Pancreas (tissue), 10 donors: ENCODE results near the gene RHBDF2. TPM values are rescaled to one million over a fixed set of nuclear protein-coding genes. Genes with fewer than 3 reads are reported as not detected.

ENCODE experiments used
- ATAC-seq, 4 donors: fragments of 200-7000 bp; cut with Tn5 transposase; one replicate each; pipeline versions ENCODE4 v1.8.0 to v1.9.1; 2020; ENCODE audit warnings: mild to moderate bottlenecking in 4 of 4, moderate library complexity in 4 of 4
- DNase-seq, 6 donors: peaks; one replicate each; pipeline ENCODE4 v3.0.0-alpha.2; 2020
- FAIRE-seq: peaks from 2 replicates; lab custom pipeline; 2012; peaks lifted over from hg19 to GRCh38; lab: Jason Lieb, UNC
- H3K27ac ChIP-seq, 4 donors: fragments of 200-600 bp; sonication (generic); 1 replicate in 3 of 4; 2 replicates in 1 of 4; pipeline versions ENCODE4 v1.5.0 to v1.8.0; 2020
- H3K27me3 ChIP-seq, 4 donors: fragments of 200-600 bp; one replicate each; pipeline ENCODE4 v1.8.0; 2021
- H3K36me3 ChIP-seq, 3 donors: fragments of 200-600 bp; sonication (generic) in 1 of 3; one replicate each; pipeline versions ENCODE4 v1.5.0 to v1.8.0; 2020 to 2021
- H3K4me1 ChIP-seq, 3 donors: fragments of 200-600 bp; one replicate each; pipeline ENCODE4 v1.8.0; 2021
- H3K4me3 ChIP-seq, 4 donors: fragments of 200-600 bp; sonication (generic) in 2 of 4; one replicate each; pipeline versions ENCODE4 v1.5.0 to v1.8.0; 2020 to 2021
- H3K9me3 ChIP-seq, 4 donors: fragments of 200-600 bp; one replicate each; pipeline ENCODE4 v1.8.0; 2021
- CTCF ChIP-seq, 4 donors: fragments of 200-600 bp; sonication (generic) in 3 of 4; IDR thresholded peaks; one replicate each; pipeline versions ENCODE4 v1.5.0 to v1.8.0; 2021; ENCODE audit warnings: antibody characterized with exemption in 4 of 4
- WGBS, 2 donors: extraction: QIAGEN DNeasy Blood & Tissue Kit; methylation state at CpG; one replicate each; pipeline ENCODE4 v1.1.7; 2013; 5-methylcytosine and 5-hydroxymethylcytosine counted together
- intact Hi-C, 3 donors: fragments of 100-400 bp; cut with DNase I; formaldehyde crosslinking; loops; one replicate each; pipeline versions ENCODE4 v1.11.1 to v1.14.2; 2022
- polyA plus RNA-seq, 2 donors: library from polyadenylated mRNA; stranded (reverse); fragments of 200-250 nt; gene quantifications; one replicate each; pipeline ENCODE4 v1.2.3, GENCODE V29; 2013
- total RNA-seq, 6 donors: library from RNA; stranded (reverse); fragmentation: NEBNext Ultra II Directional in 4 of 6; extraction: Animal tissue kit (Norgen Biotek cat#: 25700) in 4 of 6; gene quantifications; one replicate each; pipeline versions ENCODE4 v1.2.1 to v1.2.4, GENCODE V29; 2021 to 2023
- donor health status: healthy with polysubstance abuse.
- donor health status: DM: no; HTN: no; CAD: no; lungs with moderate emphysema.
- donor health status: DM: no; HTN: no; CAD: no.
- donor health status: control.
- donor health status: control.
- donor health status: Bipolar disorder and iron deficiency.
- donor health status: DM: yes; HTN: yes; CAD: no.
- donor health status: DM: no; HTN: no; CAD: no.
- donor health status: DM: no; HTN: no; CAD: no.
- donor health status: DM: yes; HTN: yes; CAD: no.

The RHBDF2 gene
- total RNA-seq: 10 to 100 TPM; 19.0 to 50.1 (median 22.4) TPM
- polyA plus RNA-seq: 10 to 100 TPM; 18.0 to 41.8 TPM

GRCh38 chr17:76501018-76501826, at the start of gene RHBDF2:
Gene RHBDF2, minus strand, starts transcription at chr17:76501423. Its CDS starts 19,899 bp downstream, at chr17:76481524.
- Histone ChIP-seq H3K4me1 (peaks cover 29 to 38% (median 38%) of the 10 kb centered on the region in 3 donors), H3K9me3 (no peaks in the 10 kb centered on the region), H3K27me3 (no peaks in the 10 kb centered on the region), H3K36me3 (no peaks in the 10 kb centered on the region), H3K4me3 (peak within 1 kb of the TSS; percentile 66 to 92 (median 83)), H3K27ac (peak within 1 kb of the TSS; percentile 74 to 94 (median 90))
- intact Hi-C loops: loop anchor here in 1 of 3 donors (10.0 kb wide), 1 partner anchor 96 kb away; no protein-coding TSS in a partner anchor
- no peak for FAIRE-seq
- peak; percentile 81 to 89 (median 86) for ATAC-seq
- TF ChIP-seq CTCF (IDR thresholded peaks at IDR 0.05): no peak
- DNase-seq: peak; percentile 92 to 100 (median 98)
- WGBS, 2 donors: 1 to 3% methylated on average over 42 to 72 of the region's 72 CpGs

GRCh38 chr17:76549539-76549938, 48.3 kb upstream of the RHBDF2 start:
- ATAC-seq: no peak
- FAIRE-seq: no peak
- TF ChIP-seq CTCF (IDR thresholded peaks at IDR 0.05): no peak
- intact Hi-C loops: no loop called here
- H3K36me3 ChIP-seq: no peaks in the 10 kb centered on the region
- no peak overlapping the region for H3K4me3 ChIP-seq
- H3K27me3 ChIP-seq: no peaks in the 10 kb centered on the region
- 62 to 74% methylated on average over 7 of the region's 7 CpGs for WGBS, 2 donors
- H3K4me1 ChIP-seq: peaks cover 19 to 33% (median 31%) of the 10 kb centered on the region in 3 donors
- H3K9me3 ChIP-seq: no peaks in the 10 kb centered on the region
- no peak overlapping the region for H3K27ac ChIP-seq
- DNase-seq: no peak

- FAIRE-seq (no peak), ATAC-seq (no peak), DNase-seq (no peak)
- TF ChIP-seq CTCF (IDR thresholded peaks at IDR 0.05): no peak
- no peaks in the 10 kb centered on the region for H3K36me3 ChIP-seq
- WGBS, 2 donors: 45 to 58% methylated on average over 9 of the region's 9 CpGs
- intact Hi-C loops: no loop called here
- H3K9me3 ChIP-seq: no peaks in the 10 kb centered on the region
- H3K27me3 ChIP-seq: no peaks in the 10 kb centered on the region
- peak overlapping the region in 2 of 4 donors; percentile 41 to 62 for H3K27ac ChIP-seq
- H3K4me1 ChIP-seq: peaks cover 19 to 35% (median 33%) of the 10 kb centered on the region in 3 donors
- no peak overlapping the region for H3K4me3 ChIP-seq
These were observed 47.9 kb upstream of the RHBDF2 start for GRCh38 chr17:76549215-76549518.

- peaks cover 19 to 36% (median 33%) of the 10 kb centered on the region in 3 donors for H3K4me1 ChIP-seq
- no peaks in the 10 kb centered on the region for H3K36me3 ChIP-seq
- 36% methylated on average over 9 of the region's 9 CpGs for WGBS, 2 donors
- peak overlapping the region in 2 of 4 donors; percentile 41 to 62 for H3K27ac ChIP-seq
- no peak for DNase-seq
- H3K4me3 ChIP-seq: no peak overlapping the region
- ATAC-seq: no peak
- FAIRE-seq: no peak
- H3K27me3 ChIP-seq: no peaks in the 10 kb centered on the region
- H3K9me3 ChIP-seq: no peaks in the 10 kb centered on the region
- TF ChIP-seq CTCF (IDR thresholded peaks at IDR 0.05): no peak
- intact Hi-C loops: no loop called here
These were observed 47.4 kb upstream of the RHBDF2 start for GRCh38 chr17:76548378-76549214.
